GM19025 (cell line): ENCODE data around the gene LMAN1L.
"Not testable (repeated sequence)": the region's sequence is repeated elsewhere in the genome, so short reads cannot be mapped to it uniquely, and the experiment has no call there.

Experiments used
- ATAC-seq: cut with Tn5 transposase; IDR thresholded peaks from one replicate; pipeline ENCODE4 v1.9.1; 2021; ENCODE audit warnings: mild to moderate bottlenecking, low read depth, moderate library complexity; ENCODE audit not compliant: unreplicated experiment

LMAN1L gene

DNA sequence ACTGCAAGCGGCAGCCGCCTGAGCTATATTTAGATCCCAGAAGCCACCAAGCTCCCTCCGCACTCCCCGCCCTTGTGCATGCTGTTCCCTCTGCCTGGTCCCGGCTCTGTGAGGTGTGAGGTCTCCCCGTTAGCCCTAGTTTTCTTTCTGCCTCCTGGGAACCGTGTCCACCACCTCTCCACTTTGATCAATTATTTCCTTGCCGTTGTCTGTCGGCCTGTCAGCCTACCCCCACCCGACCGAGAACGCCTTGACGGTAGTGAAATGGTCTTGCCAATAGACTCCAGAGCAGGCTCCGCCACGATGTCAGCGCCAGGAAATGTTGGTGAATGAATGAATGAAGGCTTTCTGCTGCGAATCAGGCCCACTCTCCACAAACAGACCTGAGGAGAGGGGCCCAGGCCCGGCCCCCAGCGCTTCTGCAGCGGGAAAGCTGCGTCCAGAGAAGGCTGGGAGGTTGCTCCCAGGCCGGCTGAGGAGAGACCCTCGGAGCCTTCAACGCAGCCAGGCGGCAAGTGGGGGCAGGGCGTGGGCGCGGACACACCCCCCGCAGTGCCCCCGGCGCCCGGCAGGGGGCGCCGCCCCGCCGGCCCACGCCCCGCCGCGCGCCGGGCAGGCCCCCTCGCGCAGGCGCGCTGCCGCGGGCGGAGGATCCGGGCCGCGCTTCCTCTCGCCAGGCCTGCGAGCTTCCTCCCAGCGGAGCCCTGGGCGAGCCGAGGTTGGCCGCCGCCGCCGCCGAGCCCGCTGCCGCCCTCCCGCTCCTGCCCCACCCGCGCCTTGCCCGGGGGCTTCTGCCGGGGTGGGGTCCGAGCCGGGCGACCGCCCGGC, 31.0 kb upstream of the LMAN1L start, which contains the start of gene CSK:
TSS of gene CSK (plus strand) at position 650 of the 828 bp plus-strand sequence. CDS start 16,218 bp downstream, outside the sequence.
- peak; percentile 31 for ATAC-seq

DNA sequence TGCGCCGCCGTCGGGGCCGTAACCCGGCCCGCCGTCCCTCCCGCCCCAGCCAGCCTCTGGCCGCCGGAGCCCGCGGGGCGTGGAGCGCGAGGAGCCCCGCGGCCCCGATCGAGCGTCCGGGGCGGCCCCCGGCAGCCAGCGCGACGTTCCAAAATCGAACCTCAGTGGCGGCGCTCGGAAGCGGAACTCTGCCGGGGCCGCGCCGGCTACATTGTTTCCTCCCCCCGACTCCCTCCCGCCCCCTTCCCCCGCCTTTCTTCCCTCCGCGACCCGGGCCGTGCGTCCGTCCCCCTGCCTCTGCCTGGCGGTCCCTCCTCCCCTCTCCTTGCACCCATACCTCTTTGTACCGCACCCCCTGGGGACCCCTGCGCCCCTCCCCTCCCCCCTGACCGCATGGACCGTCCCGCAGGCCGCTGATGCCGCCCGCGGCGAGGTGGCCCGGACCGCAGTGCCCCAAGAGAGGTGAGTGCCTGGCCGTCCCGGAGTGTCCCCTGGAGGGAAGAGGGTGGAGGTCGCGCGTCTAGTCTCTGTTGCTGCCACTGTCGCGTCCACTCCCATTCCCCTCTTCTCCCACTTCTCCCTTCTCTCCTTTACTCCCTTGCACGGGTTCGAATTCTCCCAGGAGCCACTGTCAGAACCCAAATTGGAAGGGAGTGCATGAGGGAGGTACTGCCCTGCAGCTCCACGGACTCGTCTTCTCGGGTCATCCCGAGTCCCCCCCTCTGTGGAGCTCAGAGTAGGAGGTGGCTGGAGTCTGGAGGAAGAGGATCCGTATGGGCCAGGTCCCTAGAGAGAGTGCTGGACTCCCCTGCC, 30.2 kb upstream of the LMAN1L start:
- ATAC-seq = peak; percentile 13

DNA sequence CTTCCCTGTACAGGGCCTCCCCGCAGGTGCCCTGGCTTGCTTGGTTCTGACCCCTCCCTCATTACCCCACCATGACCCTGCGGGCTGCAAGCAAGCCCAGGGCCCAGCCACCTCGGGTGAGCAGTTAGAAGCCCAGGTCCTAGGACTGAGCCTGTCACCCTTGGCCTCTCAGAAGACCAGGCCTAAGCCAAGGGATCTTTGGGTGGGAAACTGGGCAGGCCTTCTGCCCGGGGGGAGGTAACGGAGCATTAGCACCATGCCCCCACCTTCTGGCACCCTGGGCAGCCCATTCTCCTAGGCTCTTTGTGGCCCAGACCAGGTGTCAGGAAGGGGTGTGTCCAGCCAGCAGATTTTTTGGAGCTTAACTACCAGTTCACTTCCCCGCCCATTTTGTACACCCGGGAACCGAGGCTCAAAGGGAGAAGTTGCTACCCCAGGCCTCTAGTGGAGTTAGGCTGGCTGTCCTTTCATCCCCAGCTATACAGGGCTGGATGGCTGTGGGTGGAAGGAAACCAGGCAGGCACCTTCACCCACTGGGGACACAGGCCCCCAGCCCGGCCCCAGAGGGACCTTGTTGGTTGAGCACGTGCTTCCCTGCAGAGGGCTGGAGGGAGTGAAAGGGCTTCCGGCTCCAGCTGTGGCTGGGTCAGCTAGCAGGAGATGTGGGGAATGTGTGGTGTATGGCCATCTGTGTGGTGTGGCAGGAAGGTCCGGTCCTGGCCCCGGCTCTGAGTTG, 29.4 kb upstream of the LMAN1L start:
- no peak for ATAC-seq

DNA sequence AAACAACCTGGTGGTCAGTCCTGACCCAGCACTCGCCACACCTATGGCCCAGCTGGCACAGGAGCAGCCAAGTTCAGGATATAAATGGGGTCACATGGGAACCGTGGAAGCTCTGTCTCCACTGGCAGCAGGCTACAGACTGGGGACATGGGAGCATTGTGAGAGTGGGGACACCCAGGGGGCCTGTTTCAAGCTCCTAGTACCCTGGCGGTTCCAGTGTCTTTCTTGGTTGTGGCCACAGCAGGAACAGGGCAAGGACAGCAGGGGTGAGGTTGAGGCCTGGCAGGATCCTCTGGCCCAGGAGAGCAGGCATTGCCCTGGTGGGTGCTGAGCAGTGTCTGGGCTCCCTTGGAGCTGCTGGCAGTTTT, 28.8 kb upstream of the LMAN1L start:
- no peak for ATAC-seq

DNA sequence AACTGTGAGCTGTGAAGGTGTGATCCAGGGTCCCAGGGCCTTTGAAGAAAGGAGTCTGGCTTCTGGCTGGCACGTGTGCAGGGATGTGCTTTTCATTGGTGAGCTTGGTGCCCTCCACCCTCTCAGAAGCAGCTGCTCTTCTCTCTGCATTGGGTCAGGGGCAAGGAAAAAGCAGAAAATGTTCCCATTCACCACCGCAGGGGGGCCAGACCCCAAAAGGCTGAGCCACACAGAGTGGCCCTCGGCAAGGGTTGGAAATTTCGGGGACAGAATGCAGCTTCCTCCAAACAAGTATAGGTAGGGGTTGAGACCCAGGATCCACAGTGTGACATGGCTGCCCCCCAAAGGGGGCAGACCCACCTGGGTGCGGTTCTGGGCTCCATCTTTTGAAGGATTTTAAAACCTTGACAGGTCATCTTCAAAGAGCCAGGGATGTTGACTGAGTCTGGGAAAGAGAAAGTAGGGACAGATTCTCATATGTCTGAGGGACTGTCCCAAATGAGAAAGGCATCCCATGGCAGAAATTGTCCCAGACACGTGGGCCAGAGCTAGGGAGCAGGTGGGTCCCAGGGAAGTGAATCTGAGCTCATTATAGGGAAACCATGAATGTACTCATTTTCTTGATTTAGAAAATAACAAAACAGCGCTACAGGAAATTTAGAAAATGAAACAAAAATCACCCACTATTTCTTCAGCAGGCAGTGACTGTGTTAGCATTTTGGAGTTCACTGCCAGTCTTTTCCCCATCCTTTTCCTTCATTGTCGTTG, 28.0 kb upstream of the LMAN1L start:
- no peak for ATAC-seq

DNA sequence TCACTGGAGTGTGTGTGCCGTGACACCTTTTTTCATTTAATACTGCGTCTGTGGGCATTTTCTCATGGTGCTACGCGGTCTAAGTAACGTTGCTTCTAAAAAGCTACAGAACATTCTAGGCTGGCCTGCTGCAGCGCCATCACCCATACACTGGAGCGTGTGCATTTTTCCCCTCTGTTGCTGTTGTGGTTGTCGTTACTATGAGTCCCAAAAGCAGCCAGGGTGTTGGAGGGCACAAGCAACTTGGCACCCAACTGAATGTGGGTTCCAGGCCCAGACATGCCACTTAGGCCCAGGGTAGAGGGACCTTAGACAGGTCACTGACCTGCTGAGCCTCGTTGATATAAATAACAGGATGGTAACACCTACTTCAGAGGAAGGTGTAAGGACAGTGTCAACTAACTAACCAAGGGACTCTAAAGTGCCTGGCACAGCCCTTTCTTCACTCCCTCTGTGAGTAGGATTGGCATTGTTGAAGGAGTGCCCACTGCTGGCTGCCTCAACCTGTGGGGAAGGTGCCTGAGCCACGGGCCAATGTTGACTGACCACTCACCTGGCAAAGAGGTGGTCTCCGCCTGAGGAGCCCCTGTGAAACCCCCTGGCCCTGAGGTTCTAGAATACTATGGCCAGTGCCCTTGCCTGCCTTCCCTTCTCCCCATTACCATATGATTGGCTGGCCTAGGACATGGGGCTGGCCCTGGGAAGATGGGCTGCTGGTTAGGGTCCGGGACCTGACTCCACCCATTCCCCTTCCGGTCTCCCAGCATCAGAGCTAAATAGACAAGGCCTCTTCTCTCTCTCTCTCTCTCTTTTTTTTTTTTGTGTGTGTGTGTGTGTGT, 27.2 kb upstream of the LMAN1L start:
- ATAC-seq = no peak

DNA sequence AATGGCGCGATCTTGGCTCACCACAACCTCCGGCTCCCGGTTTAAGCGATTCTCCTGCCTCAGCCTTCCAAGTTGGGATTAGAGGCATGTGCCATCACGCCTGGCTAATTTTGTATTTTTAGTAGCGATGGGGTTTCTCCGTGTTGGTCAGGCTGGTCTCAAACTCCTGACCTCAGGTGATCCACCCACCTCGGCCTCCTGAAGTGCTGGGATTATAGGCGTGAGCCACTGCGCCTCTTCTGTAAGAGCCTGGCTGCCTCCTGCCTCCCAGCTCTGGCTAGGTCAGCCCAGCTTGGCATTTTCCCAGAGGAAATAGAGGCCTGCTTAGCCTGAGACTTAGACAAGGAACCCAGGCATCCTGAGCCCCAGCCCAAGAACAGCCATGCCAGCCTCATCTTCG, 26.6 kb upstream of the LMAN1L start:
- not testable (repeated sequence) for ATAC-seq

DNA sequence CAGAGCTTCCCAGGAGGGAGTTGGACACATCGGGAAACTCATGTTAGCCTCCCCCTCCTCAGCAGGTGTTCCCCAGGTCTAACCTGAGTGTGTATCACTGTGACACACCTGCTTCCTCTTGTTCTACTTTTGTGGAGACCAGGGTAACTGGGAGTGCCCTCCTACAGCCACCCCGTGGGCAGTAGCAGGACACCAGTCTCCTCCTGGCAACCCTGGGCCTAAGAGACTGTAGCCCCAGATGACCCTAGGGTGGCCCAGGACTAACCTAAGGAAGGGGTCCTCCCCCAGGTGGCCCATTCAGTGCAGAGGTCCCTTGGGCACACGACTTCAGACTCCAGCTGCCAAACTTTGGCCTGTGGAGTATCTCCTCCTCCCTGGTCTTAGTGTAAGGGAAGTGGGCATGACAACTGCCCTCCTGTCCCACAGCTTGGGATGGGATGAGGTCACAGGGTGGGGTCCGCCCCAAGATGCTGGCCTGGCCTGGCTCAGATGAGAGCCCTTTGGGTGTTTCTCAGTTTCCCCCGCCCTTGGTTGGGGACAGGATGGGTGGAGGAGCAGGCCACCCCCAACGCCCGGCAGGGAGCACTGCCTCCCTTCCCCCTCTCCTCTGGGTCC, 26.0 kb upstream of the LMAN1L start:
- no peak for ATAC-seq

DNA sequence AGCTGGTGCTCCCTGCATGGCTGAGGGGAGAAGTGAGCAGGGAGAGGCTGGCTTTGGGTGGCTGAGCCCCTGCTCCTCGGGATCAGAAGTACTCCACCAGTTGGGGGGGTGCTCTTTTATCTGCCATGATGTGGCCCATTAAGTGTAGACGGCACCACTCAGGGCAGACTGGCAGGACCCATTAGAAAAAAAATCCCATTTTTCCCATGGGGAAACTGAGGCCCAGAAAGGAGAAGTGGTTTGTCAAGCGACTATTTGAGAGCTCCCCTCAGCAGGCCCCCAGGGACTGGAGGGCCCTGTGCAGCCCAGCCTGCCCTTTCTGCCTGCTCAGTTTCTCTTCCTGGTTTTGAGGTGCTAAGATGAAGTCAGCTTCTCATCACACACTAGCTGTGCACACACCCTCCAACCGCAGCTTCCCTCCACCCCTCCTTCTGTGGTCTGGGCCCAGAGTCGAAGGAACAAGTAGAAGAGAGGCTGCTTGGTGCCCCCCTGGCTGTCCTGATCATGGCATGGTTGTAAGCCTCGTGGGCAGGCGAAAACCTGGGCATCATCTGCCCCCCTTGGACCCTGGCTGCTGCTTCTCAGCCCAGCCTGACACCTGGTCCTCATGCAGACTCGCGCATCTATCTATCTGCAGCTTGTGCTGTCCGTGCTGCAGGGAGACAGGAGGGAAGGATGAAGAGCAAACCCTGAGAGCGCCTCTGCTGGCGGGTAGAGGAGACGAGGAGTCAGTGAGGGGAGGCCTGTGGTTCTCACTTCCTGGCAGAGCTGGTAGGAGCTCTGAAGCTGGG, 25.2 kb upstream of the LMAN1L start:
- ATAC-seq = peak; percentile 39

DNA sequence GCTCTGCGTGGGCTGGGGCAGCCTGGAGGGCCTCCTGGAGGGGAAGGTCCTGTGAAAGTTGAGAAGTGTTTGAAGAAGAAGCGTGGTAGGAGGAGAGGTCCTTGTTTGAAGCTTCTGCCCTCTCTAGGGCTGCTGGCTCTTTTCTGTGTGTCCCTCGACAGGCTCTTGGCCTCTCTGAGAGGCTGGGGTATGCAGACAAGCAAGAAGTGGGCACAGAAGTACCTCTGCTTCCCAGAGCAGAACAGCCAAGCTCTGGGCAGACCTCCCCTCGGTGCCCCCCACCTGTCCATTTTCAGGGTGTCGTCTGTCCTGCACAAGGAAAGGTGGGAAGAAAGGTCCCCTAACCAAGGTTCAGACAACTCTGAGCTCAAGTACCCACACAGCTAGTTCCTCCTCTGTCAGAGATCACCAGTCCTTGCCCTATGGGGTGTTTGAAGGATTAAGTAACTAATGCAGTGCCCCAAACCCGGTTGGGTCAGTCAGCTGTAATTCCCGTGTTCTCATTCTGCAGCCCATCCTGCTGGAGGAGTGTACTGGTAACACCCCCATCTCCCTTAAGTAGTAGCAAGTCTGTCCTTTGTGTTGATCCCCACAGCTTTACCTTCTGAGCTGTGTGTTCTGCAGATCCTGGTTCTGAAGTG, 24.5 kb upstream of the LMAN1L start:
- ATAC-seq = no peak

DNA sequence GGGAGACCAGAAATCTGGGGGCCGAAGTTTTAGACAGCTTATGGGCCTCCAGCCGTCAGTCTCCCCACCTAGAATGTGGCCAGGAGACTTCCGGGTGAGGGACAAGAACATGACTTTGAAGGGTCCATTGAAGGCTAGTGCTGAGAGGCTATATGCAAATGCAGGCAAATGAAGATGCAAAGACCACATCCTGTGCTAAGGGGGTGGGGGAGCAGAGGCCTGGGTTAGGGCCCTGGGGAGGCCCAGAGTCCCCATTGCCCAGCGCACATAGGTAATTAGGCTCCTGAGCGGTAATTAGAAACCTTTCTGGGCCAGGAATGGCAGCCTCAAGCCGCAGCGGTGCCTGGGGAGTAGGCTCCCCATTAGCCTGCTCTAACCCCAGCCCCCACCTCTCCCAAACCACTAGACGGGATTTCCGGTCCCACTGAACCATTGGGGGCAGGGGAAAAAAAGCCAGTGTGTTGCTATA, 23.9 kb upstream of the LMAN1L start:
- peak; percentile 26 for ATAC-seq

DNA sequence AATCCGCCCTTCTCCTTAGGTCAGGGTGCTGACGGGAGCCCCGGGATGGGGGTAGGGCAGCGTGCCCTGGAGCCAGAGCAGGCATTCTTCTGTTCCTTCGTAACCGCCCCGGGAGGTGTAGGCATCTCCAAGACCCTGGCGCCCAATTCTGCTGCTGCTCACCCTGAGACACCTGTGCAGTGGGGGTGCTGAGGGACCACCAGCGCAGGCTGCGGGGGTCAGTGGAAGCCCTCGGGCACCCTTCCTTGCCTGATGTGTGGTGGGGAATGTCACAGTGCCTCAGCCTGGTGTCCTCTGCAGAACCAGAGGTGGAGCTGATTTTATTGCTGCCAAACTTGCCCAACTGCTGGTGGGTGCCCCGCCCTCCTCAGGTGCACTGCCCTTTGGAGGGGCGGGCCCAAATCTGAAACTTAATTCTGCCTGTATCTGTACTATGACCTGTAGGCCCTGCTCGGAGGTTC, 23.4 kb upstream of the LMAN1L start:
- no peak for ATAC-seq

DNA sequence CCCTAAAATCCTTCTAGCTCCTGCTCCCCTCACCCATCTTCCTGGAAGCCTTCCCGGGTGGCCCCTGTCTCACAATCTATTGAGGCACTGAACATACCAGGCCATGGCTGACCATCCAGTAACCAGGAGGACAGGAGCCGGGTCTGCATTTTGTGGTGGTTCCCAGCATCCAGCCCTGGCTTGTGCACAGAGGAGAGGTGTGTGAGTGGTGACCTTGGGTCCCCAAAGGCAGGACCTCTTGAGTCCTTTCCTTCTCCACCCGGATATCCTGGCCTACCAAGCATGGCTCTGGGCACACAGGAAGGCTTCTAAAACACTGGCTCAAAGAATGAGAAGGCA, 22.9 kb upstream of the LMAN1L start:
- no peak for ATAC-seq

DNA sequence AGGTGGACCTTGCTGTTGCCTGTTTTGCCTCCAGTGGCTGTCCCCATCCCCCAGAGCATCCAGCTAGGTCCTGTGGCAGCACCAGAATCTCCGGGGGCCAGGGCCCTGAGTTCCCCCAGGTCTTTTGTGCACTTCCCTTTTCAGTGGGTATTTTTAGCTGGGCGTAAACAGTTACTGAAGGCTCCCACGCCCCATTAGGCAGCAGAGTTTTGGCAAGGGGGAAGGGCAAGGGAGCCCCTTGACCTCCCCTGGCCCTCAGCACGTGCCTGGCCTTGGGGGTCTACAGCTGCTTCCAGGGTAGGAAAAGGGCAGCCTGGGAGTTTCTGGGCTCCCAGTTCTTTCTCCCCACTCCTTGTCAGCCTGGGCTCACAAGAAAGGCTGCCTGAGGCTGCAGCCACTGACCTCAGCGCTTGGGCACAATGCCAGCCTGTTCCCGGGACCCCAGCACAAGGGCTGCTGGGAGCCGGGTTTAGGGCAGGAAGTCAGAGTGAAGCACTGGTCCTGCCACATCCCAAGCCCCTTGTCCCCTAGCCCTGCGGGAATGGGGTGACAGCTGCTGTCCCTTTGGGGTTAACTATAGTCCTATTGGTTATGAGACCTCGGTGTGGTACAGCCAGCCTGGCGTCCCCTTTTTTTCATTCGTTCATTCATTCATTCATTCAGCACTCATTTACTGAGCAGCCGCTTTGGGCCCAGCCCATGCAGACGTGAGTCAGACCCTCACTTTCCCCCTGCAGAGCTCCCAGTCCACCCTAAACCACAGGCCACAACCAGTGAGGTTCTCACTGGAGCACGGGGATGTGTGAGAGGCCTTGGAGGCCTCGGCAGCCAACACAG, 22.3 kb upstream of the LMAN1L start:
- no peak for ATAC-seq

DNA sequence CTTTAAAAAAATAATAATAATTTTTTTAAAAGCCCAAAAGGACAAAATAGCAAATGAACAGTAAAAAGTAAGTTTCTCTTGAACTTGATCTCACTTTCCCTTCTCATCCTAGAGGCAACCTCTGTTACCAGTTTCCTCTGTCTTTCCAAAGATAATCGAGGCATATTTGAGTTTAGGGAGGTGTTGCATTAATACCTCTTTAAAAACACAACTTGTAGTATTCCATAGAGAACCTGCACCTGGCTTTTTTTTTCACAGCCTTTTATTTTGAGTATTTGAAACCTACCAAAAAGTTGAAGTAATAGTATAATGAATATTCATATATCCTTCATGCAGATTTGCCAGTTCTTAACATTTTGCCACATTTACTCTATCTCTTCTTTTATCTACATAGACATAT, 21.6 kb upstream of the LMAN1L start:
- no peak for ATAC-seq

DNA sequence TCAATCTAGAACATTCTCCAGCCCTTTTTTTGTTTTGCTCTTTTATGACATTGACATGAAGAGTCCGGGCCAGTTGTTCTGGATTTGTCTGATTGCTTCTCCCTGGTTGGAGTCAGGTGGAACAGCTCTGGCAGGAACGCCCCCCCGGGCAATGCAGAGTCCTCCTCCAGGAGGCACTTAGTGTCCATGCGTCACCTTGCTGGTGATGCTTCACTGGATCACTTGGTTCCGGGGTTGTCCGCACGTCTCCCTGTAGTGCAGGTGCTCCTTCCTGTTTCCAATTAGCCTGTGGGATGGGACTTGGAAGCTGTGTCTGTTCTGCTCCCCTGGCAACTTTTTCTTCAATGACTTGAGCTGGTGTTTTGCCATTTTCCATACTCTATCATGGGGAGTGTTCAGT, 21.0 kb upstream of the LMAN1L start:
- no peak for ATAC-seq
